ENCODE measurements around the gene ZBTB49.
A peak's percentile ranks its signal among the peaks of the same experiment; 100 is the strongest.
"Not testable (repeated sequence)": the region's sequence is repeated elsewhere in the genome, so short reads cannot be mapped to it uniquely, and the experiment has no call there.

The ZBTB49 gene, protein sequence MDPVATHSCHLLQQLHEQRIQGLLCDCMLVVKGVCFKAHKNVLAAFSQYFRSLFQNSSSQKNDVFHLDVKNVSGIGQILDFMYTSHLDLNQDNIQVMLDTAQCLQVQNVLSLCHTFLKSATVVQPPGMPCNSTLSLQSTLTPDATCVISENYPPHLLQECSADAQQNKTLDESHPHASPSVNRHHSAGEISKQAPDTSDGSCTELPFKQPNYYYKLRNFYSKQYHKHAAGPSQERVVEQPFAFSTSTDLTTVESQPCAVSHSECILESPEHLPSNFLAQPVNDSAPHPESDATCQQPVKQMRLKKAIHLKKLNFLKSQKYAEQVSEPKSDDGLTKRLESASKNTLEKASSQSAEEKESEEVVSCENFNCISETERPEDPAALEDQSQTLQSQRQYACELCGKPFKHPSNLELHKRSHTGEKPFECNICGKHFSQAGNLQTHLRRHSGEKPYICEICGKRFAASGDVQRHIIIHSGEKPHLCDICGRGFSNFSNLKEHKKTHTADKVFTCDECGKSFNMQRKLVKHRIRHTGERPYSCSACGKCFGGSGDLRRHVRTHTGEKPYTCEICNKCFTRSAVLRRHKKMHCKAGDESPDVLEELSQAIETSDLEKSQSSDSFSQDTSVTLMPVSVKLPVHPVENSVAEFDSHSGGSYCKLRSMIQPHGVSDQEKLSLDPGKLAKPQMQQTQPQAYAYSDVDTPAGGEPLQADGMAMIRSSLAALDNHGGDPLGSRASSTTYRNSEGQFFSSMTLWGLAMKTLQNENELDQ

DNA sequence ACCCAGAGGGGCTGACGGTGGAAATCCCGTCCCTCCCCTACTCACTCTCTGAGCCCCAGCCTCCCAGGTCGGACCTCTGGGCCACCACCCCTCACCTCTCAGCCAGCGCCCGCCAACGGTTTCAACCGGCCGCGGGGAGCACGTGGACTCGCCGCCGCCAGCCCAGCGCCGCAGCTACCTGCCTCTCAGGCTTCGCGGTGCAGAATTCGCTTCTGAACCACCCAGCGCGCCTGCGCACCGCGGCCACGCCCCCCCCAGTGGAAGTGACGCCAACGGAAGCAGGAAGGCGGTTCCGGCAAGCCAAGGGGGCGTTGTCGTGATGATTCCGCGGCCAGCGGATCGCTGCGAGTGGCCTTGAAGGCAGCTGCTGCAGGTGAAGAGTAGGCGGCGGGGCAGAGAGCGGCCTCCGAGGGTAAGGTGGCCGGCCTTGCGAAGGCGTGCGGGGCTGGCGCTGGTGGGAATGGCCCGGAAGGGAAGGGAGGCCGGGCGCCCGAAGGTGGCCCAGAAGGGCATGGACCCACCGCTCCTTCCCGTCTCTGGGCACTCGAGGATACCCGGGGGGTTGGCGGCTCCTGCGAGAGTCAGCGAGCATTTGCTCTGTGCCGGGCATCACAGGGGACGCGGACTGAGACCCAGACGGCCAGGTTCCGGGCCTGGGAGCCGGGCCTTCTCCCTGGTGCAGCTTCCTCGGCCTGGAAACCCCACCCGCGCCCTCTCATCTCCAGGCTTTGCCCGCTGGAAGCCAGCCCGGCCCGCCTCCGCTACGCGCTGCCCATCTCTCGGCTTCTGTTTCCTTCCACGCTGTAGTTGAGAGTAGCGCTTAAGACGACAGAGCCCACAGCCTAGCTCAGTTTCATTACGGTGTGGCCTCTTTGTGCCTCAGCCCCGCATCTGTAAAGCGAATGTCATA is at the start of gene ZBTB49, which contains the start of gene LYAR:
Gene ZBTB49 (plus strand): TSS at position 311 of the 910 bp plus-strand sequence. CDS start 9,695 bp downstream, outside the sequence.
Gene LYAR (minus strand): TSS at position 214 of the 910 bp plus-strand sequence. CDS start 6,412 bp downstream, outside the sequence.
- Mint-ChIP-seq H3K36me3 (ENCODE audit: insufficient read depth) (peaks cover 20% of the 10 kb centered on the region), H3K4me1 (peaks cover 73% of the 10 kb centered on the region), H3K27ac (ENCODE audit: low read depth) (peak within 1 kb of the TSS; percentile 92), H3K9me3 (no peaks in the 10 kb centered on the region), H3K27me3 (no peaks in the 10 kb centered on the region), H3K4me3 (peak within 1 kb of the TSS; percentile 98)
- ATAC-seq (replicated peaks; ENCODE audit: extremely low read depth, poor library complexity, severe bottlenecking) = peak; percentile 90
- peak; percentile 96 to 98 for DNase-seq (ENCODE audit: low spot score in 2 of 2)

DNA sequence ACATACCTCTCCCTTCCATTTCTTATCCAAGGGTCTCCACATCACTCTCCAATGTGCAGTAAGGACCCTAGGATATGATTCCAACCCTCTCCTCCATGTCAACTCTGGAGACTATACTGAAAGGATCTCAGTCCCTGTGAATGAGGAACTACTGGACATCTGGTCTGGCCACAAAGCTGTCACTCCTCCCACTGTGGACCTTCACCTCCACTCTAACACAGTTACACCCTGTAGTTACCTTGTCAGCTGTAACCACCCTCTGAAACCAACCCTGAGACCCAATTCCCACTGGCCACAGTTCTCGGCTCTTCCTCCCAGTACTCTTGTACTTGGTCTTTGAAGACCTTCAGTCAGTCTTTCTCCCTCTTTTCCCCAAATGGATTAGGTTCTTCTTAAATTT is 44.9 kb upstream of the ZBTB49 start:
- H3K4me1 Mint-ChIP-seq = peaks cover 33% of the 10 kb centered on the region
- H3K27ac Mint-ChIP-seq (ENCODE audit: low read depth) = no peak overlapping the region
- DNase-seq (ENCODE audit: low spot score in 2 of 2) = no peak
- H3K4me3 Mint-ChIP-seq = no peak overlapping the region
- peaks cover 39% of the 10 kb centered on the region for H3K36me3 Mint-ChIP-seq (ENCODE audit: insufficient read depth)
- no peak for ATAC-seq (replicated peaks; ENCODE audit: extremely low read depth, poor library complexity, severe bottlenecking)
- no peaks in the 10 kb centered on the region for H3K27me3 Mint-ChIP-seq
- no peaks in the 10 kb centered on the region for H3K9me3 Mint-ChIP-seq

DNA sequence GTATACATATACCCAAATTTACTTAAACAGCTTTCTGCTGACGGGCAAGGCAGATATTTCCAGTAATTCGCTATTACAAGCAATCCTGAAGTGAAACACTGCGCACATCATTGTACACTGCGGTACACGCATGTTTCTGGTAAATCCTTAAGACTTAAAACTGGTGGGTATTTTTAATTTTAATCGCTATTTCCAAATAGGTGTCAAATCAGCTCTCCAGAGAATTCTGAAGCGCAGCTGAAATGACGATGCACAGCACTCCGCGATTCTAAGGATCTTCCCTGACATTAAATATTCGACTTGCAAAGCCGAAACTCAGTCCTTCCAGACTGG is 42.4 kb upstream of the ZBTB49 start:
- H3K4me3 Mint-ChIP-seq = peak overlapping the region; percentile 96
- ATAC-seq (replicated peaks; ENCODE audit: extremely low read depth, poor library complexity, severe bottlenecking) (peak; percentile 42), DNase-seq (ENCODE audit: low spot score in 2 of 2) (peak in 1 of 2 donors; percentile 15)
- H3K36me3 Mint-ChIP-seq (ENCODE audit: insufficient read depth) = peaks cover 22% of the 10 kb centered on the region
- no peaks in the 10 kb centered on the region for H3K9me3 Mint-ChIP-seq
- peaks cover 28% of the 10 kb centered on the region for H3K4me1 Mint-ChIP-seq
- no peaks in the 10 kb centered on the region for H3K27me3 Mint-ChIP-seq
- H3K27ac Mint-ChIP-seq (ENCODE audit: low read depth) = peak overlapping the region; percentile 98

DNA sequence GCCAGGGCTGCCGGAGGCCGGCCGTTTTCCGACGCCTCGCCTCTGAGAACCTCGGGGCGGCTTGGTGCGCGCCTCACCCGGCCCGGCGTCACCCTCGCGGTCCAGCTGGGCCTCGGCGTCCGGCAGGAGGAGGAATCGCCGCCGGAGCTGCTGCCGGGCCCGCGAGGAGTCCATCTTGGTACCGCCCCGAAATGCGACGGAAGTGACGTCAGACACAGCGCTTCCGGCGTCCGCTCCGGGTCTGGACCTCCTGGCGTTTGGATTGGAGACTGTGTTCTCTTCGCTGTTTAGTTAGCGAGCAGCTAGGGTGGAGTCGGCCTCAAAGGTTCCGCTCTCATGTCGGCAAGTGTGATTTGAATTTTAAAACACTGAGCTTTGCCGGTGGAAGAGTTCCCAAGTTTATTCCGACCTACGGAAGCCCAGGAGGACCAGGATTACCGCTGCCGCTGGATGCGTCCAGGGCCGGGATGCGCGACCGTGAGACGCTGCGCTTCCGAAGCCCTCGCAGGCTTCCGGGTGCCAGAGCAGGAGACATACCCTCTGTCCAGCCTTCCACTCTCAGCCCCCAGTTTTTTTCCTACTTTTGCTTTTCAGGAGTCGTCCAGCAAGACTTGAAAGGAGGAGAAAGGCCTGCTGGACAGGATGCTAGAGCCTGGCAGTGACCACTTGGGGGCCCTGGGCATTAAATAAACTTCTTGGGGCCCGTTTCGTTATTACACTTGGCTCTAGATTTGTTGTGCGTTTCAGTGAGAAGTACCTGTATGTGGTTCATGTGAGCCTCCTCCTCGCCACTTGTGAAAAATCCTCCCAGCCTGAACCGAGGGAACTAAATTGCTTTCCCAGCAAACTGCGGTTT is 41.8 kb upstream of the ZBTB49 start, which contains the start of gene TMEM128:
Gene TMEM128 (minus strand): TSS at position 195 of the 856 bp plus-strand sequence. CDS start 21 bp downstream, at position 174.
- H3K27me3 Mint-ChIP-seq = no peaks in the 10 kb centered on the region
- H3K36me3 Mint-ChIP-seq (ENCODE audit: insufficient read depth) = peaks cover 18% of the 10 kb centered on the region
- DNase-seq (ENCODE audit: low spot score in 2 of 2) = peak; percentile 87 to 88
- ATAC-seq (replicated peaks; ENCODE audit: extremely low read depth, poor library complexity, severe bottlenecking) = peak; percentile 95
- peak within 1 kb of the TSS; percentile 98 for H3K27ac Mint-ChIP-seq (ENCODE audit: low read depth)
- no peaks in the 10 kb centered on the region for H3K9me3 Mint-ChIP-seq
- H3K4me1 Mint-ChIP-seq = peaks cover 28% of the 10 kb centered on the region
- peak within 1 kb of the TSS; percentile 96 for H3K4me3 Mint-ChIP-seq

DNA sequence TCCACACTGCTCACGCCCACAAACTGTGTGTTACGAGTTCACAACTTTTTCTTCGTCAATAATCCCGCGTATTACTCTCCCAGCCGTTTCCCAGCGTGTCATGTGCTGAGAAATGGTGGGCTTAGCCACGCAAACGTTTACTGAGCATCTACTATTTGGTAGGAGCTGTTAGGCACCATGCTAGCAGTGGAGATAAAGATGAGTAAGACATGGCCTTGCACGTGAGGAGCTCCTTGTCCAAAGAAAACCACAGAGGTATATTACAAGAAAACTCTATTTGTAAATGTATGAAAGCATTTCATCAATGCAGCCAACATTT is 41.2 kb upstream of the ZBTB49 start:
- peak overlapping the region; percentile 96 for H3K4me3 Mint-ChIP-seq
- H3K9me3 Mint-ChIP-seq = no peaks in the 10 kb centered on the region
- peak overlapping the region; percentile 98 for H3K27ac Mint-ChIP-seq (ENCODE audit: low read depth)
- H3K36me3 Mint-ChIP-seq (ENCODE audit: insufficient read depth) = peaks cover 16% of the 10 kb centered on the region
- H3K4me1 Mint-ChIP-seq = peaks cover 28% of the 10 kb centered on the region
- ATAC-seq (replicated peaks; ENCODE audit: extremely low read depth, poor library complexity, severe bottlenecking) (no peak), DNase-seq (ENCODE audit: low spot score in 2 of 2) (no peak)
- H3K27me3 Mint-ChIP-seq = no peaks in the 10 kb centered on the region

DNA sequence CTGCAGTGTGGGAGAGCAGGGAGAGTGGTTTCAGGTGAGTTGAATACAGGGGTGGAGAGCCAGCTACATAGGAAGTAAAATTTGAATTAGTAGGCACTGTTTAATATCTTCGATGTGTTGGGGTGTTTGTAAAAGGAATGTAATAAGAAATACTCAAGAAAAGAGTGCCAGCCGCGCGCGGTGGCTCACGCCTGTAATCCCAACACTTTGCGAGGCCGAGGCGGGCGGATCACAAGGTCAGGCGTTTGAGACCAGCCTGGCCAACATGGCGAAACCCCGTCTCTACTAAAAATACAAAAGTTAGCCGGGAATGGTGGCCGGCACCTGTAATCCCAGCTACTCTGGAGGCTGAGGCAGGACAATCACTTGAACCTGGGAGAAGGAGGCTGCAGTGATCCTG is 40.7 kb upstream of the ZBTB49 start:
- peaks cover 28% of the 10 kb centered on the region for H3K4me1 Mint-ChIP-seq

DNA sequence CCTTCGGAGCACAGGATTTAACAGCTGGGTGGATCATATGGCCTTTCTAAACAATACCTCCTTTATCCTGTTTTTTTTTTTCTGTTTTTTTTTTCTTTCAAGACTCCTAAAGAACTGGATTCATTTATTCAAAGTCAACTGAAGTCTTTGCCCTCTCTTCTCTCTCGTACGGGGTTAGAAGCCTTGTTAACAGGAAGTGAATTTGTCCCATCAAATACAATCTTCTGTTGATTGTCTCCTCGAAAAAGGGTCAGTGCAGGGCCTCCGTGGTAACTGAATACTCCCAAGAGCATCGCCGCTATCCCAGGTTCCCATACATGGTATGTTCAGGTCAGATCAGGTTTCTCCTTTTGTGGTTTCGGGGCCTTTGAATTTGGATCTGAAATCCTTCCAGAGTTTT is 40.2 kb upstream of the ZBTB49 start:
- DNase-seq (ENCODE audit: low spot score in 2 of 2) = no peak
- H3K4me3 Mint-ChIP-seq = no peak overlapping the region
- peaks cover 16% of the 10 kb centered on the region for H3K36me3 Mint-ChIP-seq (ENCODE audit: insufficient read depth)
- no peak for ATAC-seq (replicated peaks; ENCODE audit: extremely low read depth, poor library complexity, severe bottlenecking)
- no peaks in the 10 kb centered on the region for H3K9me3 Mint-ChIP-seq
- no peak overlapping the region for H3K27ac Mint-ChIP-seq (ENCODE audit: low read depth)
- H3K27me3 Mint-ChIP-seq = peaks cover 10% of the 10 kb centered on the region
- H3K4me1 Mint-ChIP-seq = peaks cover 28% of the 10 kb centered on the region

More for the DNA sequence above, 40.7 kb upstream of the ZBTB49 start:
- ATAC-seq (replicated peaks; ENCODE audit: extremely low read depth, poor library complexity, severe bottlenecking); H3K27me3 Mint-ChIP-seq; DNase-seq (ENCODE audit: low spot score in 2 of 2); H3K9me3 Mint-ChIP-seq: not testable (repeated sequence)
- Mint-ChIP-seq H3K4me3 (peak overlapping the region; percentile 96), H3K27ac (ENCODE audit: low read depth) (peak overlapping the region; percentile 98), H3K36me3 (ENCODE audit: insufficient read depth) (peaks cover 16% of the 10 kb centered on the region)

DNA sequence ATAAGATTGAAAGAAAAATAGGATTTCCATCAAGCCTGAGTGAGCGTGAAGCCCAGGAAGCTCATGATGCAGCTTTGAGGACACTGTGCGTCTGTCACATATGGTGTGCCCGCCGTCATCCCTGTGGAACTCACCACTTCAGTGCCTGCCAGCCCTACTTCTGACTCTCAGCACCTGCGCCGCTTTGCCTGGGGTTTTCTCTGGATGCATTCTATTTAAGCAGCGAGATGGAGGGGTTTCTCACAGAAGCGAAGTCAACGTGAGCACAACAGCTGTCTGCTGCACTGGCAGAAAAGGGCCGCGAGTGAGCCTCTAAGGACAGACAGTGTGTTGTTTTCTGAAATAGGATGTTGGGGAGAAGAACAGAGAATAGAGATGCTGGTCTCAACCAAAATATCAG is 35.9 kb upstream of the ZBTB49 start:
- DNase-seq (ENCODE audit: low spot score in 2 of 2) = no peak
- Mint-ChIP-seq H3K4me1 (peaks cover 2% of the 10 kb centered on the region), H3K27me3 (peaks cover 11% of the 10 kb centered on the region), H3K4me3 (no peak overlapping the region), H3K27ac (ENCODE audit: low read depth) (no peak overlapping the region), H3K9me3 (no peaks in the 10 kb centered on the region), H3K36me3 (ENCODE audit: insufficient read depth) (peaks cover 1% of the 10 kb centered on the region)
- ATAC-seq (replicated peaks; ENCODE audit: extremely low read depth, poor library complexity, severe bottlenecking) = no peak

DNA sequence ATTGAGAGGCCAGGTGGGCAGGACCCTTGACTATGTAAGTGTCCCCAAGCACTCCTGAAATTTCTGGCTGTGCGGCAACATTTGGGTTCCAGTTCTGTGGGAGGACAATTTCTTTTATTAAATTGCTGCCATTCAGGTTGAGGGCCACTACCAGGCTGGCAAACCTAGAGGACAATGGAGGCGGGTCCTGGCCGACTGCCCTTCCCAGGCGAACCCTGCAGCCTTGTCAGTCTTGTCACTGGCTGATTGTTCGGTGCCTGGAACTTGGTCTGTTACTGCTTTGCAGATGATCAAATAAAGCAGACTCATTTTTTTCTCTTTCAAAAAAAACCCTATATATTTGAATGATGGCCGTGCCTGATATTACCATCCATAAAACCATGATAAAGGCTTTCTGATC is 35.4 kb upstream of the ZBTB49 start:
- Mint-ChIP-seq H3K27ac (ENCODE audit: low read depth) (no peak overlapping the region), H3K27me3 (peaks cover 11% of the 10 kb centered on the region), H3K36me3 (ENCODE audit: insufficient read depth) (peaks cover 1% of the 10 kb centered on the region), H3K9me3 (no peaks in the 10 kb centered on the region), H3K4me3 (no peak overlapping the region), H3K4me1 (no peaks in the 10 kb centered on the region)
- DNase-seq (ENCODE audit: low spot score in 2 of 2) = no peak
- ATAC-seq (replicated peaks; ENCODE audit: extremely low read depth, poor library complexity, severe bottlenecking) = no peak

DNA sequence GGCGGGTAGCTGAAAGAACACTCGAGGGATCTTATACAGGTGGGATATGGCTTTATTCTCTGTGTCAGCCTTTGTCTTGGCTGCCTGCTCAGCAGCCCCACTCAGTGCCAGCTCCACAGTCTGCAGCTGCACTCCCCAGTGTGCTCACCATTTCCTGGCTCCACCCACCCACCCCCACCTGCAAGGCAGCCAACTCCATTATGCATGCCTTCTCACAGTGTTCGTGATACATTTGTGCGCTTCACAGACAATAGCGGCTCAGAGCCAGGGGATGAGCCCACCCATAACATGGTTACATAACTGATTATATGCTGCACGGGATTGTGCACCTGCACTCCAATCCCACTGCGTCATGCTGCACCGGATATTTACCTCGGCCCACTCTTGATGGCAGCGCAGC is 33.3 kb upstream of the ZBTB49 start:
- ATAC-seq (replicated peaks; ENCODE audit: extremely low read depth, poor library complexity, severe bottlenecking) = no peak
- no peaks in the 10 kb centered on the region for H3K4me1 Mint-ChIP-seq
- H3K27ac Mint-ChIP-seq (ENCODE audit: low read depth) = no peak overlapping the region

DNA sequence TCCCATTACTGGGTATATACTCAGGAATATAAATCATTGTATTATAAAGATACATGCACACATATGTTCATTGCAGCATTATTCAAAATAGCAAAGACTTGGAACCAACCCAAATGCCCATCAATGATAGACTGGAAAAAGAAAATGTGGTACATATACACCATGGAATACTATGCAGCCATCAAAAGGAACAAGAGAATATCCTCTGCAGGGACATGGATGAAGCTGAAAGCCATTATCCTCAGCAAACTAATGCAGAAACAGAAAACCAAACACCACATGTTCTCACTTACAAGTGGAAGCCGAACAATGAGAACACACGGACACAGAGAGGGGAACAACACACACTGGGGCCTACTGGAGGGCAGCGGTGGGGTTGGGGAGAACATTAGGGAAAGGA is 32.3 kb upstream of the ZBTB49 start:
- H3K4me1 Mint-ChIP-seq; H3K4me3 Mint-ChIP-seq; H3K36me3 Mint-ChIP-seq (ENCODE audit: insufficient read depth); H3K27ac Mint-ChIP-seq (ENCODE audit: low read depth); DNase-seq (ENCODE audit: low spot score in 2 of 2); ATAC-seq (replicated peaks; ENCODE audit: extremely low read depth, poor library complexity, severe bottlenecking); H3K9me3 Mint-ChIP-seq: not testable (repeated sequence)
- H3K27me3 Mint-ChIP-seq = peaks cover 11% of the 10 kb centered on the region

More for the DNA sequence above, 33.3 kb upstream of the ZBTB49 start:
- Mint-ChIP-seq H3K27me3 (peaks cover 11% of the 10 kb centered on the region), H3K4me3 (no peak overlapping the region), H3K9me3 (no peaks in the 10 kb centered on the region), H3K36me3 (ENCODE audit: insufficient read depth) (no peaks in the 10 kb centered on the region)
- no peak for DNase-seq (ENCODE audit: low spot score in 2 of 2)
